HCT116 (cell line): ENCODE data around the gene TNPO1. TPM values are rescaled to one million over a fixed set of nuclear protein-coding genes. Genes with fewer than 3 reads are reported as not detected.

ENCODE experiments used
- ATAC-seq: fragments of 200-7000 bp; cut with Tn5 transposase; 2 replicates; pipeline ENCODE4 v1.9.1; 2020; ENCODE audit warnings: mild to moderate bottlenecking, moderate library complexity
- BruUV-seq: library from RNA; stranded (reverse); fragments of 400-500 nt; replicated peaks from 2 replicates; lab custom pipeline; 2021; lab: Mats Ljungman, UMichigan
- CTCF ChIA-PET: fragments of 300-600 bp; sonication (Branson Sonifier 250); formaldehyde crosslinking; loops from one replicate; lab custom pipeline; 2021; ENCODE audit warnings: antibody characterized with exemption; lab: Charles Lee
- POLR2A ChIA-PET: fragments of 300-600, 350-600 bp; sonication (Branson Sonifier 250); formaldehyde crosslinking; loops from one replicate; lab custom pipeline; 2021; ENCODE audit warnings: antibody characterized with exemption; lab: Charles Lee
- RAD21 ChIA-PET, 2 experiments: fragments of 300-600 bp; sonication (Branson Sonifier 250); formaldehyde crosslinking; loops; one replicate each; lab custom pipeline; 2023; ENCODE audit warnings: low total read pairs in 2 of 2; ENCODE audit not compliant: uncharacterized antibody in 2 of 2, unreplicated experiment in 2 of 2, low non-redundant PET in 1 of 2; lab: Charles Lee
- DNase-seq: peaks from one replicate; pipeline ENCODE4 v3.0.0-alpha.2; 2010; ENCODE audit warnings: low read depth, low spot score
- H2AFZ ChIP-seq: fragments of 200-600 bp; shearing (Covaris generic), sonication (generic); 2 replicates; pipeline ENCODE4 v1.6.1; 2017; ENCODE audit warnings: low read depth, mixed run types, mixed read lengths, antibody characterized with exemption, low read length; ENCODE audit not compliant: poor library complexity, severe bottlenecking
- H3K27ac ChIP-seq: 2 replicates; pipeline ENCODE4 v1.5.1; 2012; ENCODE audit warnings: low read depth, low read length
- H3K27me3 ChIP-seq: fragments of 200-600 bp; sonication (generic); 2 replicates; pipeline ENCODE4 v1.6.1; 2016; ENCODE audit warnings: mixed run types, low read length, mixed read lengths; ENCODE audit not compliant: insufficient read depth
- H3K36me3 ChIP-seq, 2 experiments: fragments of 200-500 bp in 1 of 2; fragments of 200-600 bp in 1 of 2; sonication (Bioruptor generic) in 1 of 2; sonication (generic) in 1 of 2; 2 replicates each; pipeline versions ENCODE4 v1.5.1 to v1.6.1; 2014 to 2016; ENCODE audit warnings: low read length in 2 of 2, inconsistent platforms in 1 of 2, mixed read lengths in 1 of 2, mixed run types in 1 of 2; ENCODE audit not compliant: insufficient read depth in 2 of 2, control insufficient read depth in 1 of 2
- H3K4me1 ChIP-seq, 2 experiments: fragments of 200-600 bp in 1 of 2; sonication (generic) in 1 of 2; 2 replicates each; pipeline versions ENCODE4 v1.5.1 to v1.6.1; 2012 to 2017; ENCODE audit warnings: low read length in 2 of 2, inconsistent platforms in 1 of 2, mild to moderate bottlenecking in 1 of 2, mixed read lengths in 1 of 2, mixed run types in 1 of 2, moderate library complexity in 1 of 2; ENCODE audit not compliant: insufficient read depth in 2 of 2, control insufficient read depth in 1 of 2
- H3K4me2 ChIP-seq: fragments of 200-600 bp; sonication (generic); 2 replicates; pipeline ENCODE4 v1.6.1; 2017; ENCODE audit warnings: mixed run types, low read length, mixed read lengths
- H3K4me3 ChIP-seq, 2 experiments: fragments of 200-600 bp in 1 of 2; sonication (generic) in 1 of 2; replicated peaks in 1 of 2; 2 replicates each; pipeline ENCODE4 v1.5.1; 2011 to 2016; ENCODE audit warnings: low read length in 2 of 2, control low read depth in 1 of 2, low read depth in 1 of 2, mild to moderate bottlenecking in 1 of 2, mixed read lengths in 1 of 2, mixed run types in 1 of 2
- H3K79me2 ChIP-seq: fragments of 200-600 bp; sonication (generic); 2 replicates; pipeline ENCODE4 v1.6.1; 2017; ENCODE audit warnings: mild to moderate bottlenecking, mixed run types, low read length, moderate library complexity, mixed read lengths; ENCODE audit not compliant: insufficient read depth
- H3K9ac ChIP-seq: fragments of 200-600 bp; sonication (generic); 2 replicates; pipeline ENCODE4 v1.6.1; 2016; ENCODE audit warnings: low read length, mixed read lengths
- H3K9me2 ChIP-seq: fragments of 200-600 bp; sonication (generic), shearing (Covaris generic); 2 replicates; pipeline ENCODE4 v1.6.1; 2017; ENCODE audit warnings: mixed run types, mild to moderate bottlenecking, moderate library complexity; ENCODE audit not compliant: insufficient read depth
- H3K9me3 ChIP-seq, 2 experiments: fragments of 200-500 bp in 1 of 2; fragments of 200-600 bp in 1 of 2; sonication (Bioruptor generic) in 1 of 2; sonication (generic) in 1 of 2; 2 replicates each; pipeline ENCODE4 v1.6.1; 2014 to 2017; ENCODE audit warnings: low read length in 2 of 2, mixed read lengths in 2 of 2, inconsistent platforms in 1 of 2, low read depth in 1 of 2, mild to moderate bottlenecking in 1 of 2, mixed run types in 1 of 2, moderate library complexity in 1 of 2; ENCODE audit not compliant: control insufficient read depth in 1 of 2, insufficient read depth in 1 of 2
- H4K20me1 ChIP-seq: fragments of 200-600 bp; sonication (generic), shearing (Covaris generic); 2 replicates; pipeline ENCODE4 v1.6.1; 2017; ENCODE audit warnings: mixed run types, mild to moderate bottlenecking, moderate library complexity; ENCODE audit not compliant: insufficient read depth
- CBX3 ChIP-seq: IDR thresholded peaks from 2 replicates; pipeline ENCODE4 v1.6.1; 2012; ENCODE audit warnings: low read depth
- CEBPB ChIP-seq: IDR thresholded peaks from 2 replicates; pipeline ENCODE4 v1.6.1; 2012; ENCODE audit warnings: low read depth
- EGR1 ChIP-seq: IDR thresholded peaks from 2 replicates; pipeline ENCODE4 v1.6.1; 2012; ENCODE audit warnings: low read depth
- EZH2 ChIP-seq: fragments of 200-600 bp; sonication (generic); IDR thresholded peaks from 2 replicates; pipeline ENCODE4 v1.6.1; 2017; ENCODE audit warnings: antibody characterized with exemption, mixed run types
- EZH2phosphoT487 ChIP-seq: fragments of 200-600 bp; IDR thresholded peaks from 2 replicates; pipeline ENCODE4 v1.6.1; 2018; ENCODE audit warnings: antibody characterized with exemption, borderline replicate concordance
- JUND ChIP-seq: IDR thresholded peaks from 2 replicates; pipeline ENCODE4 v1.6.1; 2012
- POLR2A ChIP-seq: IDR thresholded peaks from 2 replicates; pipeline ENCODE4 v1.7.0; 2011; ENCODE audit warnings: borderline replicate concordance; ENCODE audit not compliant: insufficient read depth, insufficient read length; ENCODE audit errors: extremely low read depth
- REST ChIP-seq: IDR thresholded peaks from 2 replicates; pipeline ENCODE4 v1.6.1; 2012; ENCODE audit warnings: low read depth
- SIN3A ChIP-seq: IDR thresholded peaks from 2 replicates; pipeline ENCODE4 v1.6.1; 2012; ENCODE audit warnings: low read depth
- SP1 ChIP-seq: IDR thresholded peaks from 2 replicates; pipeline ENCODE4 v1.6.1; 2012; ENCODE audit warnings: low read depth
- YY1 ChIP-seq: IDR thresholded peaks from 2 replicates; pipeline ENCODE4 v1.6.1; 2011; ENCODE audit warnings: low read length, low read depth, moderate library complexity, mild to moderate bottlenecking; ENCODE audit not compliant: insufficient replicate concordance; ENCODE audit errors: extremely low read depth
- ZBTB33 ChIP-seq: IDR thresholded peaks from 2 replicates; pipeline ENCODE4 v1.6.1; 2011; ENCODE audit warnings: mild to moderate bottlenecking, low read length, moderate library complexity; ENCODE audit not compliant: insufficient replicate concordance; ENCODE audit errors: extremely low read depth
- ZFX ChIP-seq: fragments of 450-650 bp; IDR thresholded peaks from 2 replicates; pipeline ENCODE4 v1.6.1; 2017
- ZNF274 ChIP-seq: fragments of 200-500 bp; sonication (Bioruptor generic); IDR thresholded peaks from 2 replicates; pipeline ENCODE4 v1.6.1; 2014; ENCODE audit warnings: mild to moderate bottlenecking, low read depth, low read length, inconsistent platforms
- intact Hi-C: fragments of 100-400 bp; cut with micrococcal nuclease; formaldehyde crosslinking; loops from 2 replicates; pipeline ENCODE4 v1.10.0; 2022
- total RNA-seq: library from RNA; stranded (reverse); gene quantifications from one replicate; pipeline ENCODE4 v1.2.1, GENCODE V29; 2021; ENCODE audit not compliant: unreplicated experiment
- TF ChIP-seq, protein P1 (sequence below): IDR thresholded peaks from 2 replicates; pipeline ENCODE4 v1.6.1; 2012
- TF ChIP-seq, protein P2 (sequence below): IDR thresholded peaks from 2 replicates; pipeline ENCODE4 v1.6.1; 2012

Gene TNPO1
- total RNA-seq, 1 experiment from 2014 or later, result 104 TPM

DNA sequence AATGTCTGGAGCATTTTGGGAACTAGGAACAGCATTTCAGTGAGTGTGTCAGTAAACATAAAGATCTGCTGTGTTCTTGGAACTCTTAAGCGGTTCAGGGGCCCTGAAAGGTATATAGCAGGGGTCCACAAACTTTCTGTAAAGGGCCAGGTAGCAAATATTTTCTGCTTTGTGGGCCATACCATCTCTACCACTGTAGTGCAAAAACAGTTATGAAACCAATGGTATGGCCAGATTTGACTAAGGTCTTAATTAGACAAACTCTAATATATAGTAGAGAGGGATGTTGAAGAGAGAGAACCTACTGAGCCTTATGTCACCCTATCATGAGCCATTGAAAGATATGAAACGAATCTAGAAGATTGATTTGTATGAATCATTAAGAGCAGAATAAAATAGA is 5.3 kb downstream of the TNPO1 start:
- intact Hi-C loops, result no loop called here
- H3K9ac ChIP-seq, result no peak overlapping the region
- POLR2A ChIA-PET, result no interaction called here

GRCh38 chr5:72822944-72823343 is 6.5 kb downstream of the TNPO1 start:
- POLR2A ChIA-PET, result no interaction called here
- H3K4me2 ChIP-seq, result no peak overlapping the region
- no peak for TF ChIP-seq SIN3A
- no peak for TF ChIP-seq ZFX
- TF ChIP-seq CEBPB, result no peak
- TF ChIP-seq, protein P1, sequence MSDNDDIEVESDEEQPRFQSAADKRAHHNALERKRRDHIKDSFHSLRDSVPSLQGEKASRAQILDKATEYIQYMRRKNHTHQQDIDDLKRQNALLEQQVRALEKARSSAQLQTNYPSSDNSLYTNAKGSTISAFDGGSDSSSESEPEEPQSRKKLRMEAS, result no peak
- no peak for TF ChIP-seq EZH2phosphoT487
- no peak for TF ChIP-seq EGR1
- TF ChIP-seq JUND, result no peak
- no peak for TF ChIP-seq YY1
- TF ChIP-seq REST, result no peak
- no peak for TF ChIP-seq CBX3
- TF ChIP-seq EZH2, result no peak
- no peak for TF ChIP-seq ZBTB33

More for the DNA sequence above, 5.3 kb downstream of the TNPO1 start:
- TF ChIP-seq SP1 (no peak), POLR2A (no peak), ZNF274 (no peak), CBX3 (no peak)
- TF ChIP-seq, protein P2, sequence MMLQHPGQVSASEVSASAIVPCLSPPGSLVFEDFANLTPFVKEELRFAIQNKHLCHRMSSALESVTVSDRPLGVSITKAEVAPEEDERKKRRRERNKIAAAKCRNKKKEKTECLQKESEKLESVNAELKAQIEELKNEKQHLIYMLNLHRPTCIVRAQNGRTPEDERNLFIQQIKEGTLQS, result no peak
- TF ChIP-seq, protein P1, result no peak
- BruUV-seq, result no TSS peak
- Histone ChIP-seq H3K36me3 (no peaks in the 10 kb centered on the region), H3K27ac (no peak overlapping the region), H3K9me2 (no peaks in the 10 kb centered on the region), H3K9me3 (no peaks in the 10 kb centered on the region), H3K4me1 (peaks cover 12 to 19% of the 10 kb centered on the region in 2 experiments; a peak in 2 of 4 replicates), H3K79me2 (peaks cover 11% of the 10 kb centered on the region; the same call in 1 of the 2 replicates), H4K20me1 (no peaks in the 10 kb centered on the region), H2AFZ (no peak overlapping the region), H3K4me3 (no peak overlapping the region), H3K4me2 (no peak overlapping the region), H3K27me3 (no peaks in the 10 kb centered on the region)
- RAD21 ChIA-PET, result no interaction called here
- ATAC-seq, result no peak
- no peak for DNase-seq
- CTCF ChIA-PET, result no interaction called here

More at GRCh38 chr5:72822944-72823343, 6.5 kb downstream of the TNPO1 start:
- no peak overlapping the region for H3K27ac ChIP-seq
- ATAC-seq (no peak), DNase-seq (no peak)
- no peak overlapping the region for H2AFZ ChIP-seq
- intact Hi-C loops, result no loop called here
- no peaks in the 10 kb centered on the region for H3K9me3 ChIP-seq
- BruUV-seq, result no TSS peak
- H3K9me2 ChIP-seq, result no peaks in the 10 kb centered on the region
- RAD21 ChIA-PET, result no interaction called here
- no peaks in the 10 kb centered on the region for H3K36me3 ChIP-seq
- H3K79me2 ChIP-seq, result peaks cover 11% of the 10 kb centered on the region; the same call in 1 of the 2 replicates
- no peak overlapping the region for H3K4me3 ChIP-seq
- no peak overlapping the region for H3K9ac ChIP-seq
- CTCF ChIA-PET, result no interaction called here
- peaks cover 8 to 11% of the 10 kb centered on the region in 2 experiments; a peak in 2 of 4 replicates for H3K4me1 ChIP-seq
- 0 out of 2 replicates have a peak, but pooled peaks cover 4% of the 10 kb centered on the region for H4K20me1 ChIP-seq
- H3K27me3 ChIP-seq, result no peaks in the 10 kb centered on the region
